GM21825 (cell line): ENCODE results near the gene NIPSNAP3A.
"Not testable (repeated sequence)": the region's sequence is repeated elsewhere in the genome, so short reads cannot be mapped to it uniquely, and the experiment has no call there.

Experiments
- ATAC-seq: cut with Tn5 transposase; IDR thresholded peaks from one replicate; pipeline ENCODE4 v1.9.1; 2021; ENCODE audit warnings: mild to moderate bottlenecking, moderate library complexity; ENCODE audit not compliant: unreplicated experiment

The NIPSNAP3A gene

DNA sequence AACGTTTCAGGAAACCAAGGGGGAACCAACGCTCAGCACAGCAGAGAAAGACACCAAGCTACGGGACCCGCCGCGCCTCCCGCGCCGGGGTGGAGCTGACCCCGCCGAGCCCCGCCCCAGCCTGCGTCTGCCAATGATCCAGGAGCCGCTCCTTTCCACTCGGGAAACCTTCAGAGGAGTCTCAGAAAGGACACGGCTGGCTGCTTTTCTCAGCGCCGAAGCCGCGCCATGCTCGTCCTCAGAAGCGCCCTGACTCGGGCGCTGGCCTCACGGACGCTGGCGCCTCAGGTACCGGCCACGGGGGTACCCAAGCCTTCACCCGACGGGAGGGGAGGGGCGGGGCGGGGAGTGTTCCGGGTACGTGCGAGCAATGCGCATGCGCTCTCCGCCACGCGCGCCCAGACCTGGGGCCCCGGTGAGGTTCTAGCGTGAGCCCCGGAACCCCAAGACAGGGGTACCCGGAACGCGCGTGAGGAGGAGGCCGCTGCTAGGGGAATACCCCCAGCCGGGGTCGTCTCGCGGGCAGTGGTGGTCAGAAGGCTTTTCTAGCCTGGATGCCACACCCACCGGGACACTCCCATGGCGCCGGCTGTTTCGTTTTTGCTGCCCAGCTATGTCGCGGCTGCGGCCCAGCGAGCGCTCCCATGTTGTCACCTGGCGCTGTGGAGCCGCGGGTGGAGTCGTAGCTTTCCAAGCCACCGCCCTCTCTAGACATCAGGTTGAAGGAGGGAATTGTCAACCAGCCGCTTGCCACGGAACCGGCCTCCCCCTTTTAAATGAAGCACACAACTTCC lies at the start of gene NIPSNAP3A:
Gene NIPSNAP3A, plus strand, starts transcription at position 119 of the 794 bp plus-strand sequence. Its CDS starts 110 bp downstream, at position 229.
- peak; percentile 82 for ATAC-seq

DNA sequence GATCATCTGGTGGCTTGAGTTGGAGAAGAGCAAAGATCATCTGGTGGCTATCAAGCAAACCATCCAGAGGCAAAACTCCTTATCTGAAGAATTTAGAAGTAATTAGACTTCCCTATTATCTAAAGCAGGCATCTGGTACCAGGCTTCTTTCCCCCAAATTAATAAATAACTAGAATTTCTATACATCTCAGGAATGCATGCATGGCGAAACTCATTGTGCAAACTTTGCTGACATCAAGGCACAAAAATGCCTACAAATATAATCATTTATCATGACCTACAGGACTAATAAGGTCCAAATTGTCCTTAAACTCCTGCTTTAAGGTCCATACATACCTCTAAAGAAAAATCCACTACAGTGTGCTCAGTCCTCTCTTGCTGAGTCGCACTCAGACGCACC lies 47.2 kb upstream of the NIPSNAP3A start:
- no peak for ATAC-seq

DNA sequence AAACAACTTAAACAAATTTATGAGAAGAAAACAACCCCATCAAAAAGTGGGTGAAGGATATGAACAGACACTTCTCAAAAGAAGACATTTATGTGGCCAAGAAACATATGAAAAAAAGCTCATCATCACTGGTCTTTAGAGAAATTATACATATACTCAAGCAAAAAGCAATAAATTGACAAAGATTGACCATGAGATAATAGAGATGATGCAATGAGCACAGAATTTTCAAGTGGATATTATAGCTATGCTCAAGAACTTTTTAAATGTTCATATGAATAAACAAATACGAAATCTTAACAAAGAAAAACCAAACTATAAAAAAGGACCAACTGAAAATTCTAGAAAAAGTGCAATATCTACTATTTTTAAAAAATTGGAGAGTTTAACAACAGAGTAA lies 38.7 kb upstream of the NIPSNAP3A start:
- not testable (repeated sequence) for ATAC-seq

GRCh38 chr9:104711604-104712003 lies 35.9 kb upstream of the NIPSNAP3A start:
- ATAC-seq, result no peak

DNA sequence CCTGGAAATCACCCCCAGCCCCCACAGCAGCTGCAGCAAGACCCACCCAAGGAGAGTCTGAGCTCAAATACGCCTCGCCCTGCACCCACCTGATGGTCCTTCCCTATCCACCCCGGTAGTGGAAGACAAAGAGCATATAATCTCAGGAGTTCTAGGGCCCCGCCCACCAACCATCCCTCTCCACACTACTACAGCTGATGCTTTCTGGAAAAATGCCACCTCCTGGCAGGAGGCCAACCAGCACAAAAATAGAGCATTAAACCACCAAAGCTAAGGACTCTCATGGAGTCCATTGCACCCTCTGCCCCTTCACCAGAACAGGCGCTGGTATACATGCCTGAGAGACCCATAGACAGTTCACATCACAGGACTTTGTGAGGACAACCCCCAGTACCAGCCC lies 22.5 kb upstream of the NIPSNAP3A start:
- ATAC-seq, result no peak

DNA sequence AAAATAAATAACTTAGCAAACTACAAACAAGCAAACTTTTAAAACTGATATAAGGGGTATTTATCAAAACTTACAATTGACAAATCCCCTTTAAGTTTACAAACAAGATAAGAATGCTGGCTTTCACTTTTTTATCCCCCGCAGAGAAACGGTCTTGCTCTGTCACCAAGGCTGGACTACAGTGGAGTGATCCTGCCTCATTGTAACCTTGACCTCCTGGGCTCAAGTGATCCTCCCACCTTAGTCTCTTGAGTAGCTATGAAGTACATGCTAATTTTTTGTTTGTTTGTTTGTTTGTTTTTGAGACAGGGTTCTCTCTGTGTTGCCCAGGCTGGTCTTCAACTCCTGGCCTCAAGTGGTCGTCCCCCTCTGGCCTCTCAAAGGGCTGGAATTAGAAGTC lies 9.0 kb upstream of the NIPSNAP3A start:
- ATAC-seq, result no peak

DNA sequence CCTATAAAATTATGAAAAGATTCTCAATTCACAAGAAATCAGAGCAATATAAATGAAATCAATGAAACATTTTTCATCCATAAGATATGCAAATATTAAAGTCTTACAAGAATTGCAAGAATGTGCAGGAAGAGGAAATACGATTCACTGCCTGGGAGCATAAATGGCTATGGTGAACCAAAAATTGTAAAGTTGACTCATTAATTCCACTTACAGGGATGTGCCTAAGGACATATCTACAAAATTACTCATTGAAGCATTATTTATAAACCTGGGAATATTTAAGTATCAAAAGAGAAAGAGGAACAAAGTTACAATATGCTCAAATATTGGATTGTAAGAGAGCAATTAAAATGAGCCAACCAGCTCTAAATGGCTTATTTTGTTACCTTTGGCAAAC lies 6.9 kb upstream of the NIPSNAP3A start:
- ATAC-seq, result no peak

GRCh38 chr9:104743376-104743985 lies 4.0 kb upstream of the NIPSNAP3A start:
- peak; percentile 39 for ATAC-seq

DNA sequence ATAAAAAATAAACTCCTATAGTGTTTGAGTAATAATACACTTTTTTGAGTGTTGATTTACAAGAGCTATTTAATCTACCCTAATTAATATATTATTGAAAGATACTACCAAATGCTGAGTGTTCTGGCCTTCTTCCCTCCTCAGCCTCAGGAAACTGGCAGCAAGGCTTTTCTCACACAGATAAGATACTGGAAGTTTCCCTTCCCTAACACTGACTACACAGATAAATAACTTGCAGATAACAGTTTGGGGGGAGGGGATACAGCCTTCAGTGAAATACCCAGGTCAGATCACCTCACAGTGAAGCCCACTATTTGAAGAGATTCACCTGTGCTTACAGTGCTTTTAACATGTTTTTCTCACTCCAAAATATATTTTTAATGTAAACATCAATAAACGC lies 1.6 kb upstream of the NIPSNAP3A start:
- no peak for ATAC-seq

DNA sequence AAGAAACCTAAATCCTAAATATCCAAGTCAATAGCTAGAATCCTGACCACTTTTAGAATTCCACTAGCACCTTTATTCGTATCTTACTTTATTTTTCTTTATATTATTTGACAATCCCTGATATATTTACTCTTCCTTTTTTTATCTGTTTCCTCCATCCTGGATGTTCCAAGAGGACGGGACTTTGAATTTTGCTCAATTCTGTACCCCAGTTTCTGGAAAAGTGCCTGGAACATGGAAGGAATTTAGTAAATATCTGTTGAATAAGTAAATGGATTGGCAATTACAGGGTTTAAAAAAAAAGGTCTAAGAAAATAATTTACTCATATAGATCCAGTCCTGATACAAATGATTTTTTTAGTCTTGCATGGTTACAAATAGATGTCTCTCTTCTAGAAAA lies 1.2 kb upstream of the NIPSNAP3A start:
- no peak for ATAC-seq

- no peak for ATAC-seq
Observed at GRCh38 chr9:104746798-104747197, 685 bp upstream of the NIPSNAP3A start.

GRCh38 chr9:104747245-104747564 lies 278 bp upstream of the NIPSNAP3A start:
- ATAC-seq, result no peak

- no peak for ATAC-seq
Observed at GRCh38 chr9:104748359-104749031, 1.0 kb downstream of the NIPSNAP3A start.

DNA sequence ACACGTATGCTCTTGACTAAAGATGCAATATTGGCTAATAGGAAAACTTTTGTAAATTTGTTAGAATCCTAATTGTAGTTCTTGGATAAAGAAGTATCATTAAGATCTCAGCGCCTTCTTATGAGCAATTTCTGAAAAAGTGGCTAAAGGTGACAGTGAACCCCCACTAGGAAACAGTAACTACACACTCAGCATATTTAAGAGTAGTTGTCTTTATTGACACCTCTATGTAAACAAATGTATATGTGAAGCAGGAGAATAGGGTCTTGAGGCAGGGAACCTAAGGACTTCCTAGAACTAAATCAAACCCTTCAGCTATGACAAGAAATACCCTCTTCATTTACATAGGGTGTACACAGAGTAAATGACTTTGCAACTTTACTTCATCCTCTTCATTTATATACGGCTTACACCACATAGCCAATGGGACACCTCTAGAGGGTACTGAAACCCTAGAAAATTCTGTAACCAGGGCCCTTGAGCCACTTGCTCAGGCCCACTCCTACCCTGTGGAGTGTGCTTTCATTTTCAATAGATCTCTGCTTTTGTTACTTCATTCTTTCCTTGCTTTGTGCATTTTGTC lies 2.8 kb downstream of the NIPSNAP3A start:
- no peak for ATAC-seq

DNA sequence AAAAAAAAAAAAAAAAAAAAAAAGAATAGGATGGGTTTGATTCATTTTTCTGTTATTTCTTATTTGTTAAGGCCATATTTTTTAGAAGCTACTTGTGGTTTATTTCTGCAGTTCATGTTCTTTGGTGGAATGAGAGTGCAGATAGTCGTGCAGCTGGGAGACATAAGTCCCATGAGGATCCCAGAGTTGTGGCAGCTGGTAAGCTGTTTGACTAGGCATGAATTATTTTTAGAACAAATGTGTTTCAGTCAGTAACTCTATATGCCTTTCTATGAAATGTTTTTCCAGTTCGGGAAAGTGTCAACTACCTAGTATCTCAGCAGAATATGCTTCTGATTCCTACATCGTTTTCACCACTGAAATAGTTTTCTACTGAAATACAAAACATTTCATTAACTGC lies 11.5 kb downstream of the NIPSNAP3A start:
- peak; percentile 55 for ATAC-seq

- ATAC-seq, result peak; percentile 33
Observed at GRCh38 chr9:104765138-104765537, 17.7 kb downstream of the NIPSNAP3A start.

DNA sequence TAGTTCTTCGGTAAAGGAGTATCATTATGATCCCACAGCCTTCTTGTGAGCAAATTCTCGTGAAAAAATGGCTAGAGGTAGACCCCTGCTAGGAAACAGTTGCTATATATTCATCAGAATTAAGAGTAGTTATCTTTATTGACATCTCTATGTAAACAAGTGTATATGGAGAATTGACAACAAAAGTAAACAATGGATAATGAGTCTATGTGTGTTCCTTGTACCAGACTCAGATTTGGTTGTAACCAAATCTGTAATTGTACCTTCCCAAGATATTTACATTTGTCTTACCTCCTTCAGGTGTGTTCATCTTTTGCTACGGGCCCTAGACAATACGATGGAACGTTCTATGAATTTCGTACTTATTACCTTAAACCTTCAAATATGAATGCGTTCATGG lies 18.5 kb downstream of the NIPSNAP3A start:
- no peak for ATAC-seq

- no peak for ATAC-seq
Observed at GRCh38 chr9:104767507-104767906, 20.0 kb downstream of the NIPSNAP3A start.

GRCh38 chr9:104769029-104769428 lies 21.5 kb downstream of the NIPSNAP3A start:
- not testable (repeated sequence) for ATAC-seq

DNA sequence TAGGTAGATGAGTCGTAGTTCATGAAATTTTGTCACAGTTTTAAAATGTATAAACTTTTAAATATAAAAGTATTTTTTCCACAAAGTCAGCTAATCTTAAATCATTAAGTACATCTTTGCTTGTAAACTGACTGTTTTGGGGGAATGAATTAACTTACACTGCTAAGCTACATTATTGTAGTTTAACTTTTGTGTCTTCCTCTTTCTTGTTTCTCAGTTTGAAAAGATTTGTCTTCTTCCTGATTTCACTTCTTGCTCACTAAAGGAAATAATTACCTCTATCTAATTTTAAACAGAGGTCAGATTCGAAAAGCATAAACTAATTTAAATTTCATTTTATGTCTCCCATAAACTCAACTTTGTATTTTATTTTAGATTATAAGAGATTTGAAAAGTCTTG lies 22.2 kb downstream of the NIPSNAP3A start:
- no peak for ATAC-seq

- ATAC-seq, result peak; percentile 40
Observed at GRCh38 chr9:104772714-104773510, 25.4 kb downstream of the NIPSNAP3A start.
